ENCODE data around the gene PARP3. TPM values are rescaled to one million over a fixed set of nuclear protein-coding genes. Genes with fewer than 3 reads are reported as not detected.
A peak's percentile ranks its signal among the peaks of the same experiment; 100 is the strongest.

The PARP3 gene
- total and polyA plus RNA-seq, 4 donors: 5.9 to 14.7 (median 12.4) TPM

GRCh38 chr3:51974277-51974962 is 32.3 kb downstream of the PARP3 start:
- no peaks in the 10 kb centered on the region for H3K27me3 ChIP-seq (ENCODE audit: control insufficient read depth, insufficient read depth, low read length)
- peaks cover 22% of the 10 kb centered on the region for H3K36me3 ChIP-seq (ENCODE audit: control insufficient read depth, insufficient read depth, low read length)
- H3K4me1 ChIP-seq (ENCODE audit: control insufficient read depth, insufficient read depth, low read length): peaks cover 47% of the 10 kb centered on the region
- peak overlapping the region; percentile 83 for H3K4me3 ChIP-seq (ENCODE audit: low read depth, low read length)
- 35% methylated on average over 29 of the region's 30 CpGs for WGBS (ENCODE audit: insufficient coverage)
- H3K27ac ChIP-seq (ENCODE audit: low read depth, low read length): peak overlapping the region; percentile 85
- DNase-seq (ENCODE audit: low read depth in 4 of 6, low spot score in 6 of 6): no peak
- no peaks in the 10 kb centered on the region for H3K9me3 ChIP-seq (ENCODE audit: control insufficient read depth, insufficient read depth, low read length)

- under 1% methylated on average over 63 of the region's 63 CpGs for WGBS (ENCODE audit: insufficient coverage)
- Histone ChIP-seq H3K4me1 (ENCODE audit: control insufficient read depth, insufficient read depth, low read length) (peaks cover 40% of the 10 kb centered on the region), H3K27me3 (ENCODE audit: control insufficient read depth, insufficient read depth, low read length) (no peaks in the 10 kb centered on the region)
These were observed 33.0 kb downstream of the PARP3 start, which contains the start of gene ABHD14A for GRCh38 chr3:51974963-51975851. Gene ABHD14A, plus strand, starts transcription at chr3:51975064. Its CDS starts 72 bp downstream, at chr3:51975136.

GRCh38 chr3:51975852-51976549 is 33.8 kb downstream of the PARP3 start:
- H3K4me1 ChIP-seq (ENCODE audit: control insufficient read depth, insufficient read depth, low read length): peaks cover 39% of the 10 kb centered on the region
- no peaks in the 10 kb centered on the region for H3K27me3 ChIP-seq (ENCODE audit: control insufficient read depth, insufficient read depth, low read length)
- 4% methylated on average over 31 of the region's 46 CpGs for WGBS (ENCODE audit: insufficient coverage)
- peaks cover 34% of the 10 kb centered on the region for H3K36me3 ChIP-seq (ENCODE audit: control insufficient read depth, insufficient read depth, low read length)
- peak overlapping the region; percentile 46 for H3K4me3 ChIP-seq (ENCODE audit: low read depth, low read length)
- peak overlapping the region; percentile 85 for H3K27ac ChIP-seq (ENCODE audit: low read depth, low read length)
- DNase-seq (ENCODE audit: low read depth in 4 of 6, low spot score in 6 of 6): peak in 5 of 6 donors; percentile 81 to 96 (median 87)
- no peaks in the 10 kb centered on the region for H3K9me3 ChIP-seq (ENCODE audit: control insufficient read depth, insufficient read depth, low read length)

More at GRCh38 chr3:51974963-51975851, 33.0 kb downstream of the PARP3 start, which contains the start of gene ABHD14A:
- Histone ChIP-seq H3K9me3 (ENCODE audit: control insufficient read depth, insufficient read depth, low read length) (no peaks in the 10 kb centered on the region), H3K4me3 (ENCODE audit: low read depth, low read length) (peak within 1 kb of the TSS; percentile 83), H3K27ac (ENCODE audit: low read depth, low read length) (peak within 1 kb of the TSS; percentile 85), H3K36me3 (ENCODE audit: control insufficient read depth, insufficient read depth, low read length) (peaks cover 26% of the 10 kb centered on the region)
- DNase-seq (ENCODE audit: low read depth in 4 of 6, low spot score in 6 of 6): peak in 3 of 6 donors; percentile 54 to 92 (median 92)

DNA sequence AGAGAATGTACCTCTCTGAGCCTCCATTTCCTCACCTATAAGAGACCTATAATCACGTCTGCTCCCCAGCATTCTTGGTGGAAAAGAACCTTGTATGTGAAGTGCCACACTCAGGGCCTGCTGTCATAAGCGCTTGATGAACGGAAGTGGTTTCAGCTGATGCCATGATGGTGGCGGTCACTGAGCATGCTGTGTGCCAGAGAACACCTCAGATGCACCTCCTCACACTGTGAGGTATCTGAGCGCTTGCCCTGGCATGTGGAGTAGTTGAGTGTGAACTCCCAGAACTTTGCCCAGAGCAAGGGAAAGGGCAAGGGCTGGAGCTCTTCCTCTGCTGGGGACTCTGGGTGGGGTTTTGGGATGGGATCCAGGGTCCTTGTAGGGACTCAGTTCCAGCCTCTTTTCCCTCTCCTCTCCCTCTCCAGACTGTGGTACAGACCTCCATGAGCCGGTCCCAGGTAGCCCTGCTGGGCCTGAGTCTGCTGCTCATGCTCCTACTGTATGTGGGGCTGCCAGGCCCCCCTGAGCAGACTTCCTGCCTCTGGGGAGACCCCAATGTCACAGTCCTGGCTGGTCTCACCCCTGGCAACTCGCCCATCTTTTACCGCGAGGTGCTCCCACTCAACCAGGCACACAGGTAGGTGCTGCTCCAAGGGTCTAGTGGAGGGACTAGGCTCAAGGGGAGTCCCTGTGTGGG is 35.4 kb downstream of the PARP3 start:
- Histone ChIP-seq H3K27me3 (ENCODE audit: control insufficient read depth, insufficient read depth, low read length) (no peaks in the 10 kb centered on the region), H3K36me3 (ENCODE audit: control insufficient read depth, insufficient read depth, low read length) (peaks cover 31% of the 10 kb centered on the region), H3K4me3 (ENCODE audit: low read depth, low read length) (no peak overlapping the region), H3K4me1 (ENCODE audit: control insufficient read depth, insufficient read depth, low read length) (peaks cover 41% of the 10 kb centered on the region), H3K27ac (ENCODE audit: low read depth, low read length) (no peak overlapping the region), H3K9me3 (ENCODE audit: control insufficient read depth, insufficient read depth, low read length) (no peaks in the 10 kb centered on the region)
- DNase-seq (ENCODE audit: low read depth in 4 of 6, low spot score in 6 of 6): no peak
- WGBS (ENCODE audit: insufficient coverage): 94% methylated on average over 5 of the region's 9 CpGs

- Histone ChIP-seq H3K27me3 (ENCODE audit: control insufficient read depth, insufficient read depth, low read length) (no peaks in the 10 kb centered on the region), H3K9me3 (ENCODE audit: control insufficient read depth, insufficient read depth, low read length) (no peaks in the 10 kb centered on the region), H3K36me3 (ENCODE audit: control insufficient read depth, insufficient read depth, low read length) (peaks cover 31% of the 10 kb centered on the region), H3K4me3 (ENCODE audit: low read depth, low read length) (no peak overlapping the region), H3K27ac (ENCODE audit: low read depth, low read length) (no peak overlapping the region), H3K4me1 (ENCODE audit: control insufficient read depth, insufficient read depth, low read length) (peaks cover 44% of the 10 kb centered on the region)
- no peak for DNase-seq (ENCODE audit: low read depth in 4 of 6, low spot score in 6 of 6)
- WGBS (ENCODE audit: insufficient coverage): 77% methylated on average over 3 of the region's 4 CpGs
These were observed 36.0 kb downstream of the PARP3 start for GRCh38 chr3:51978143-51978502.

DNA sequence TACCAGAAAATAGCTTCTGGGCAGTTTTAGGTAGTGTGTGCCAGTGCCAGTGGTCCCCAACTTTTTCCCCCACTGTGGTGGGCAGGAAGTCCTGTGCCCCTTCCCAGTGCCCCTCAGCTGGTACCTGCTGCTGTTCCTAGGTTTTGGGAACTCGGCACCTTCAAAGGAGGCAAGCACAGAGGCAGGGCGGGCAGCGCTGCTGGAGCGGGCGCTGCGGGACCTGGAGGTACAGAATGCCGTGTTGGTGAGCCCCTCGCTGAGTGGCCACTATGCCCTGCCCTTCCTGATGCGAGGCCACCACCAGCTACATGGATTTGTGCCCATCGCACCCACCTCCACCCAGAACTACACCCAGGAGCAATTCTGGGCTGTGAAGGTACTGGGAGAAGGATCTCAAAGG is 38.1 kb downstream of the PARP3 start:
- H3K27ac ChIP-seq (ENCODE audit: low read depth, low read length): no peak overlapping the region

GRCh38 chr3:51982352-51982837 is 40.2 kb downstream of the PARP3 start:
- Histone ChIP-seq H3K27me3 (ENCODE audit: control insufficient read depth, insufficient read depth, low read length) (no peaks in the 10 kb centered on the region), H3K4me3 (ENCODE audit: low read depth, low read length) (peak overlapping the region; percentile 72), H3K27ac (ENCODE audit: low read depth, low read length) (peak overlapping the region; percentile 95), H3K9me3 (ENCODE audit: control insufficient read depth, insufficient read depth, low read length) (no peaks in the 10 kb centered on the region), H3K4me1 (ENCODE audit: control insufficient read depth, insufficient read depth, low read length) (peaks cover 25% of the 10 kb centered on the region), H3K36me3 (ENCODE audit: control insufficient read depth, insufficient read depth, low read length) (peaks cover 39% of the 10 kb centered on the region)
- WGBS (ENCODE audit: insufficient coverage): 18% methylated on average over 4 of the region's 4 CpGs
- no peak for DNase-seq (ENCODE audit: low read depth in 4 of 6, low spot score in 6 of 6)

More for the DNA sequence above, 38.1 kb downstream of the PARP3 start:
- Histone ChIP-seq H3K36me3 (ENCODE audit: control insufficient read depth, insufficient read depth, low read length) (peaks cover 31% of the 10 kb centered on the region), H3K27me3 (ENCODE audit: control insufficient read depth, insufficient read depth, low read length) (no peaks in the 10 kb centered on the region), H3K4me1 (ENCODE audit: control insufficient read depth, insufficient read depth, low read length) (peaks cover 39% of the 10 kb centered on the region), H3K4me3 (ENCODE audit: low read depth, low read length) (no peak overlapping the region), H3K9me3 (ENCODE audit: control insufficient read depth, insufficient read depth, low read length) (no peaks in the 10 kb centered on the region)
- DNase-seq (ENCODE audit: low read depth in 4 of 6, low spot score in 6 of 6): no peak
- WGBS (ENCODE audit: insufficient coverage): 97% methylated on average over 8 of the region's 10 CpGs

DNA sequence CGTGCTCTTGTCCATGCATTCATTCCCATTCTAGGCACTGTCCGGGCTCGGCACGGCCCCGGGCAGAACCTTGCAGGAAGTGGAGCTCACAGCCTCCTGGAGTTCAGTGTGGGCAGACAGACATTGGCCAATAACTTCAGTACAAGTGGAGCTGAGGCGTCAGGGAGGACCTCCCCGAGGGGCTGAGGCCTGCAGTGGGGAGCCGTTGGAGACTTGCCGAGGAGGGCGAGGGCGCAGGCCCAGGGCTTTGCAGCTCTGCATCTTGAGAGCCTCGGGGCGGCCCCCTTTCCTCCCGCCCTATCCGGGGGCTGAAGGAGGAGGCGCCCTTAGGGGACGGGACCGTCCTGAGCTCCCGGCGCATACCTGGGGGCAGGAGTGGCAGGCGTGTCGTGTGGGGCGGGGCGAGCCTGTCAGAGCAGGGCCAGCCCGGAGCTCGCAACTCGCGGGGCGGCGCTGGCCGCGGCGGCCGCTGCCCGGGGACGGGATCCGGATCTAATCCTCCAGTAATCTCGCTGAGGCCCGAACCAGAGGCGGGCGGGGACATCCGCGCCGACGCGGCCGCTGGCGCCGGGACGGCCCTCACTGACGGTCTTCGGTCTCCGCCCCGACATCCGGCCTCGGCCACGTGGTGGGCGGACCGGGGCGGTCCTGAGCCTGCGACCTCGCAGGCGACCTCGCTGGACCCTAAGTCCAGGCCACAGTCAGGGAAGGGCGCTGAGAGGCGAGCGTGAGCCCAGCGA is 40.8 kb downstream of the PARP3 start, which contains the start of gene ACY1:
Gene ACY1 (plus strand): TSS at position 698 of the 740 bp plus-strand sequence. CDS start 530 bp downstream, outside the sequence.
- Histone ChIP-seq H3K36me3 (ENCODE audit: control insufficient read depth, insufficient read depth, low read length) (peaks cover 36% of the 10 kb centered on the region), H3K9me3 (ENCODE audit: control insufficient read depth, insufficient read depth, low read length) (no peaks in the 10 kb centered on the region), H3K27me3 (ENCODE audit: control insufficient read depth, insufficient read depth, low read length) (no peaks in the 10 kb centered on the region), H3K4me3 (ENCODE audit: low read depth, low read length) (peak within 1 kb of the TSS; percentile 72), H3K27ac (ENCODE audit: low read depth, low read length) (peak within 1 kb of the TSS; percentile 95), H3K4me1 (ENCODE audit: control insufficient read depth, insufficient read depth, low read length) (peaks cover 25% of the 10 kb centered on the region)
- peak in 2 of 6 donors; percentile 63 to 85 for DNase-seq (ENCODE audit: low read depth in 4 of 6, low spot score in 6 of 6)
- under 1% methylated on average over 63 of the region's 68 CpGs for WGBS (ENCODE audit: insufficient coverage)
